SKM-1 (cell line): Measurements from ENCODE around the gene ELOA.

Experiments used
- DNase-seq: peaks from one replicate; lab custom pipeline; 2025; ENCODE audit not compliant: unreplicated experiment; lab: John Stamatoyannopoulos, UW

ELOA gene

GRCh38 chr1:23736437-23737134 is 6.7 kb upstream of the ELOA start:
- DNase-seq: no peak

- DNase-seq: no peak
These were observed 1.7 kb upstream of the ELOA start for GRCh38 chr1:23741609-23742008.

GRCh38 chr1:23742670-23743286 is 493 bp upstream of the ELOA start:
- DNase-seq: no peak

GRCh38 chr1:23745515-23745914 is 2.2 kb downstream of the ELOA start:
- peak; percentile 31 for DNase-seq

- no peak for DNase-seq
These were observed 4.7 kb downstream of the ELOA start for GRCh38 chr1:23748016-23748415.

DNA sequence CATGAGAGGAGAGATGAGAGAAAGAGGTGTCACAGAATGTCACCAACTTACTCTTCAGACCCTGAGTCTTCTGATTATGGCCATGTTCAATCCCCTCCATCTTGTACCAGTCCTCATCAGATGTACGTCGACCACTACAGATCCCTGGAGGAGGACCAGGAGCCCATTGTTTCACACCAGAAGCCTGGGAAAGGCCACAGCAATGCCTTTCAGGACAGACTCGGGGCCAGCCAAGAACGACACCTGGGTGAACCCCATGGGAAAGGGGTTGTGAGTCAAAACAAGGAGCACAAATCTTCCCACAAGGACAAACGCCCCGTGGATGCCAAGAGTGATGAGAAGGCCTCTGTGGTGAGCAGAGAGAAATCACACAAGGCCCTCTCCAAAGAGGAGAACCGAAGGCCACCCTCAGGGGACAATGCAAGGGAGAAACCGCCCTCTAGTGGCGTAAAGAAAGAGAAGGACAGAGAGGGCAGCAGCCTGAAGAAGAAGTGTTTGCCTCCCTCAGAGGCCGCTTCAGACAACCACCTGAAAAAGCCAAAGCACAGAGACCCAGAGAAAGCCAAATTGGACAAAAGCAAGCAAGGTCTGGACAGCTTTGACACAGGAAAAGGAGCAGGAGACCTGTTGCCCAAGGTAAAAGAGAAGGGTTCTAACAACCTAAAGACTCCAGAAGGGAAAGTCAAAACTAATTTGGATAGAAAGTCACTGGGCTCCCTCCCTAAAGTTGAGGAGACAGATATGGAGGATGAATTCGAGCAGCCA is 8.0 kb downstream of the ELOA start:
- no peak for DNase-seq

DNA sequence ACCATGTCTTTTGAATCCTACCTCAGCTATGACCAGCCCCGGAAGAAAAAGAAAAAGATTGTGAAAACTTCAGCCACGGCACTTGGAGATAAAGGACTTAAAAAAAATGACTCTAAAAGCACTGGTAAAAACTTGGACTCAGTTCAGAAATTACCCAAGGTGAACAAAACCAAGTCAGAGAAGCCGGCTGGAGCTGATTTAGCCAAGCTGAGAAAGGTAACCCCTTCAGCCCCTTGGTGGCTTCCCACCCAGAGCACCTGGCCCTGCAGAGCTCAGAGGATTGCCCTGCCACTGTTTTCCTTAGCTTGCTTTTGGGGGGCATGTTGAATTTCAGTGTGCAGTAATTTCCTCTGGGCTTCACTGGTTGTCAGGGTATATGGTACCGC is 8.5 kb downstream of the ELOA start:
- no peak for DNase-seq

DNA sequence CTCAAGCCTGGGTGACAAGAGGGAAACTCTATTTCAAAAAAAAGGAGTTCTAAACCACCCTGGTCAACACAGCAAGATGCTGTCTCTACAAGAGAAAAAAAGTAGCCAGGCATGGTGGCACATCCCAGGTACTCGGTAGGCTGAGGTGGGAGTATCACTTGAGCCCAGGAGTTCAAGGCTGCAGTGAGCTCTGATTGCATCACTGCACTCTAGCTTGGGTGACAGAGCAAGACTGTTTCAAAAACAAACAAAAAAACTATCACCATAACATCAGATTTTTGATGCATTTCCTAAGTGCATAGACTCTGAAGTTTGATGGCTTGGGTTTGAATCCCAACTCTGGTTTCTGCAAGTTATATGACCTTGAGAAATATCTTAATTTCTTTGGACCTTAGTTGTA is 9.6 kb downstream of the ELOA start:
- DNase-seq: no peak

DNA sequence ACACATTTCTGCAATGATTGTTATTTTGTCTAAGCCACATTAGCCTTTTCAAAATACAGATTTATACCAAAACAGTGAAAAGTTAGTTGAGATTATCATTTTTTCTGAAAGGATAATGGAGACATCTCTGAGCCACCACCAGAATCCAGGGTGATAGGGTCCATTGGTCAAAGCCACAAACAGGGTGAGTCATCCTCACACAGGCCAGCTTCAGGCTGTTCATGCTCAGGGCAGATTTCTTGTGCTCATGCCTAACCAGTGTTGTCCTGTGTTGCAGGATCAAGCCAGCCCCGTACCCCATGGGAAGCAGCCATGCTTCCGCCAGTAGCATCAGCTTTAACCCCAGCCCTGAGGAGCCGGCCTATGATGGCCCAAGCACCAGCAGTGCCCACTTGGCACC is 13.4 kb downstream of the ELOA start:
- no peak for DNase-seq

DNA sequence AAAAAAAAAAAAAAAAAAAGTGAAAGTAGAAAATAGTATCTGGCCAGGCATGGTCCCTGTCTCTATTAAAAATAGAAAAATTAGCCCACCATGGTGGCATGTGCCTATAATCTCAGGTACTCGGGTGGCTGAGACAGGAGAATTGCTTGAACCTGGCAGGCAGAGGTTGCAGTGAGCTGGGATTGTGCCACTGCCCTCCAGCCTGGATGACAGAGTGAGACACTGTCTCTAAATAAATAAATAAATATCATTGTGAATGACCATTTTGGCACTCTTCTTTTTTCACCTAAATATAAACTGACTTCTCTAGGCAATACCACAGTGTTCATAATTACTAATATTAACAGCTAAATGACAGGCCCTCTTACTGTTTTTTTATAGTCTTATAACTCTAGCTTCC is 14.5 kb downstream of the ELOA start:
- DNase-seq: no peak

DNA sequence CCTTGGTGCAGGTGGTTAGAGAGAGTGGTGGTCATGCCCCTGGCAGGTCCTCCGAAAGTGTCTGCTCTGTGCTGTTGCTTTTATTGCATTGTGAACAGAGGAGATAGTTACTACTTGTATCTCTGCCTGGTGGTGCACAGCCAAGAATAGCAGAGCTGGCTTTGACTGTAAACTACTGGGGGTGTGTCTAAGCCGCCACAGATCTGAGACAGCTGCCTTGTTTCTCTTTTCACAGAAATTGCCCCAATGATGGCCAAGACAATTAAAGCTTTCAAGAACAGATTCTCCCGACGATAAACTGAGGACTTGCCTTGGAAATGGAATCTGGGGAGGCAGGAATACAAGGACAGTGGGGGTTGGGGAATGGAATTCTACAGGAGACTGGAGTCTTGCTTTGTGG is 16.0 kb downstream of the ELOA start:
- DNase-seq: no peak

- no peak for DNase-seq
These were observed 19.8 kb downstream of the ELOA start for GRCh38 chr1:23763041-23763577.

DNA sequence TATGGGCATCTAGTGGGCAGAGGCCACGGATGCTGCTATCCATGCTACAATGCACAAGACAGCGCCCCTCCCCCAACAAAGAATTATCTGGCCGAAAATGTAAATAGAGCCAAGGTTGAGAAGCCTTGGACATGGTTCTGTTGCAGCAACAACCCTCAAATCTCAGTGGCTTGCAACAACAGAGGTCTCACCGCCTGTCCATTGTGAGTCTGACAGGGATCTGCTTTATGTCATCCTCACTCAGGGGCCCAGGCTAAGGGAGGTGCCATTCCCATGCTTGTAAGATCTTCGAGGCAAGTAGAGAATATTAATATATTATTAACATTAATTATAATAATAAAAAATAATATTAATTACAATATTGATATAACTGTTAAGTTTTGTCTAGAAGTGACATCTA is 25.5 kb downstream of the ELOA start:
- DNase-seq: no peak

- DNase-seq: peak; percentile 34
These were observed 29.0 kb downstream of the ELOA start for GRCh38 chr1:23772049-23772853.

- no peak for DNase-seq
These were observed 29.6 kb downstream of the ELOA start for GRCh38 chr1:23772854-23773242.

DNA sequence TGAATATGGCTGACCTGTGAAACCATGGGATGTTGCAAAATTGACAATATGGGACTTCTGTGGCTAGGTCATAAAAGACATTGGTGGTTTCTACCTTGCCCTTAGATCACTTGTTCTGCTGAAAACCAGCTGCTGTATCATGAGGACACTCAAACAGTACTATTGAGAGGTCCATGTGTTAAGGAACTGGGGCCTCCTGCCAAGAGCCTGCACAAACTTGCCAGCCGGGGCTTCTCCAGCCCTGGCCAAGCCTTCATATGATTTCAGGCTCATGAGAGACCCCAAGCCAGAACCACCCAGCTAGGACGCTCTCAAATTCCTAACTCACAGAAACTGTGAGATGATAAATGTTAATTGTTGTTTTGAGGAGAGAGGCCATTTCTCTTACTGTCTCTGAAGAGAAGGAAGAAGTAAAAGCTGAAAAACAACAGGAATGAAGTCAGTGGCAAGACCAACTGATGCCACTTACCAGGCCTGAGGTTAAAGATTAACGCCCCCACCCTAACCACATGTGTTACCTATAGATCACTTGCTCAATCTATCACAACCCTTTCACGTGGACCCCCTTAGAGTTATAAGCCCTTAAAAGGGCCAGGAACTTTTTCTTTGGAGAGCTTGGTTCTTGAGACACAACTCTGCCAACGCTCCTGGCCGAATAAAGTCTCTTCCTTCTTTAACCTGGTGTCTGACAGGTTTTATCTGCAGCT is 31.1 kb downstream of the ELOA start:
- no peak for DNase-seq

DNA sequence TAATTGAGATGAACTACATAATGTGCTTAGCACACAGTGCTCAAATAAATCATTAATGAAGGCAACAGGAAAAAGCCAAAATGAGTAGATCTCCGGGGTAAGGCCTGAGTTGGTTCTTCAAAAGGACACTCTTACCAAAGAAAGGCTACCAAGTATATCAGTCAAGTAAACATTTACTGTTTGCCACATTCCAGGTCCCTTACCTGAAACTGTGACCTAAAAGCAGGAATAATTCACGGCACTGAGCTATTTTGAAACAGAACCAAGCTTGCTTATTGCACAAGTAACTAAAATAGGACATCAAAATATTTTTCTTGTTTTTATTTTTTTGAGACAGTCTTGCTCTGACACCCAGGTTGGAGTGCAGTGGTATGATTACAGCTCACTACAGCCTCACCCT is 32.9 kb downstream of the ELOA start:
- DNase-seq: no peak

GRCh38 chr1:23777979-23778814 is 34.9 kb downstream of the ELOA start, which contains the start of gene PITHD1:
Gene PITHD1 (plus strand): TSS chr1:23778418. CDS start chr1:23778516, 98 bp downstream.
- peak; percentile 74 for DNase-seq

DNA sequence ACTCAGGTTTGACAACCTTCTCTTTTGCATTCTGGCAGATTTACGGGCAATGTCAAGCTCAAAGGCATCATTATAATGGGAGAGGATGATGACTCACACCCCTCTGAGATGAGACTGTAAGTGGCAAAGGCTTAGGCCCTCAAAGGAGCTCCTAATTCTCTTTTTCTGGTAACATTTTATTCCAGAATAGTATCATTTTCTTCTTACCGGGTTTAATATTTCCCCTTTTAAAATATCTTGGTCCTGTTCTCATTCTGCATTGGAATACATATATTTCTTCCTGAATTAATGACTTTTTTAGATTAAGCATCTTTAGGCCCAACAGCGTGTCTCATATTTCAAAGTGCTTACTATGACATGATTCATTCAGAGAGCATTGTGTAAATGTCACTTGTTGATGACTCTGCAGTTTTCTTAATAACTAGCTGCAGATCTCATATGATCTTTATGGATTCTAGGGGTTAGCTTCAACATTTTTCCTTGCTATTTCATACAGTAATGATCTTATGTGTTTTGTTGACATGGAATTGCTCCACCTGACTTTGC is 36.6 kb downstream of the ELOA start:
- DNase-seq: no peak
